H9 (cell line): ENCODE data around the gene LYZL4. TPM values are rescaled to one million over a fixed set of nuclear protein-coding genes. Genes with fewer than 3 reads are reported as not detected.

Experiments
- DNase-seq: peaks from one replicate; pipeline ENCODE4 v3.0.0-alpha.2; 2017
- H2AFZ ChIP-seq: one replicate; pipeline ENCODE4 v1.6.1; 2013; ENCODE audit warnings: mild to moderate bottlenecking, low read length, control low read depth, moderate library complexity
- H2AK5ac ChIP-seq: 2 replicates; pipeline ENCODE4 v1.6.1; 2013; ENCODE audit warnings: low read length, control low read depth, mixed read lengths; ENCODE audit not compliant: insufficient read length
- H2BK120ac ChIP-seq: one replicate; pipeline ENCODE4 v1.6.1; 2013; ENCODE audit warnings: low read depth, mild to moderate bottlenecking, low read length, control low read depth, inconsistent platforms; ENCODE audit not compliant: poor library complexity, severe bottlenecking
- H2BK12ac ChIP-seq: 2 replicates; pipeline ENCODE4 v1.6.1; 2013; ENCODE audit warnings: low read length, control low read depth, mixed read lengths, low read depth; ENCODE audit not compliant: insufficient read length
- H2BK15ac ChIP-seq: 2 replicates; pipeline ENCODE4 v1.6.1; 2013; ENCODE audit warnings: low read depth, low read length, control low read depth
- H2BK20ac ChIP-seq: one replicate; pipeline ENCODE4 v1.6.1; 2013; ENCODE audit warnings: low read depth, mild to moderate bottlenecking, low read length, control low read depth, inconsistent platforms; ENCODE audit not compliant: poor library complexity, severe bottlenecking
- H2BK5ac ChIP-seq: 2 replicates; pipeline ENCODE4 v1.6.1; 2013; ENCODE audit warnings: low read length, control low read depth, mixed read lengths; ENCODE audit not compliant: insufficient read length
- H3K14ac ChIP-seq: 2 replicates; pipeline ENCODE4 v1.6.1; 2013; ENCODE audit warnings: low read length, control low read depth; ENCODE audit not compliant: insufficient read depth
- H3K18ac ChIP-seq: 2 replicates; pipeline ENCODE4 v1.6.1; 2013; ENCODE audit warnings: low read depth, mild to moderate bottlenecking, mixed read lengths, low read length, control low read depth; ENCODE audit not compliant: insufficient read length
- H3K23ac ChIP-seq: 2 replicates; pipeline ENCODE4 v1.6.1; 2013; ENCODE audit warnings: low read length, control low read depth, mixed read lengths, low read depth; ENCODE audit not compliant: insufficient read length
- H3K23me2 ChIP-seq: 2 replicates; pipeline ENCODE4 v1.6.1; 2013; ENCODE audit warnings: low read depth, mild to moderate bottlenecking, mixed read lengths, low read length, control low read depth; ENCODE audit not compliant: insufficient read length, poor library complexity, severe bottlenecking
- H3K27ac ChIP-seq: 2 replicates; pipeline ENCODE4 v1.5.1; 2013; ENCODE audit warnings: low read length, control low read depth, mixed read lengths, low read depth; ENCODE audit not compliant: insufficient read length
- H3K27me3 ChIP-seq: 2 replicates; pipeline ENCODE4 v1.6.1; 2013; ENCODE audit warnings: low read length, control low read depth, inconsistent platforms; ENCODE audit not compliant: insufficient read depth
- H3K4ac ChIP-seq: 2 replicates; pipeline ENCODE4 v1.6.1; 2013; ENCODE audit warnings: low read depth, mild to moderate bottlenecking, control low read depth, inconsistent platforms, low read length, moderate library complexity
- H3K4me1 ChIP-seq: 2 replicates; pipeline ENCODE4 v1.6.1; 2013; ENCODE audit warnings: low read length, control low read depth, inconsistent platforms; ENCODE audit not compliant: insufficient read depth
- H3K4me2 ChIP-seq: 2 replicates; pipeline ENCODE4 v1.6.1; 2013; ENCODE audit warnings: low read length, control low read depth, mixed read lengths; ENCODE audit not compliant: insufficient read length, insufficient read depth
- H3K56ac ChIP-seq: 2 replicates; pipeline ENCODE4 v1.6.1; 2013; ENCODE audit warnings: low read depth, mild to moderate bottlenecking, mixed read lengths, low read length, control low read depth; ENCODE audit not compliant: insufficient read length
- H3K79me1 ChIP-seq: 2 replicates; pipeline ENCODE4 v1.6.1; 2013; ENCODE audit warnings: low read depth, mild to moderate bottlenecking, moderate library complexity, low read length, control low read depth, inconsistent platforms; ENCODE audit not compliant: insufficient read depth, poor library complexity, severe bottlenecking
- H3K79me2 ChIP-seq: 2 replicates; pipeline ENCODE4 v1.6.1; 2013; ENCODE audit warnings: low read length, control low read depth, inconsistent platforms; ENCODE audit not compliant: insufficient read depth
- H3K9ac ChIP-seq: 2 replicates; pipeline ENCODE4 v1.6.1; 2013; ENCODE audit warnings: low read length, control low read depth, mixed read lengths; ENCODE audit not compliant: insufficient read length; ENCODE audit errors: extremely low read depth
- H3K9me3 ChIP-seq: one replicate; pipeline ENCODE4 v1.6.1; 2013; ENCODE audit warnings: low read depth, low read length, inconsistent platforms; ENCODE audit not compliant: control insufficient read depth
- H3T11ph ChIP-seq: one replicate; pipeline ENCODE4 v1.6.1; 2013; ENCODE audit warnings: mild to moderate bottlenecking, low read length, control low read depth, inconsistent platforms
- H4K20me1 ChIP-seq: one replicate; pipeline ENCODE4 v1.6.1; 2013; ENCODE audit not compliant: control insufficient read depth, insufficient read length, insufficient read depth
- H4K5ac ChIP-seq: 2 replicates; pipeline ENCODE4 v1.6.1; 2013; ENCODE audit warnings: low read depth, mild to moderate bottlenecking, mixed read lengths, low read length, control low read depth; ENCODE audit not compliant: insufficient read length
- H4K8ac ChIP-seq: replicated peaks from 2 replicates; pipeline ENCODE4 v1.6.1; 2013; ENCODE audit warnings: low read length, control low read depth, mixed read lengths, low read depth; ENCODE audit not compliant: insufficient read length
- H4K91ac ChIP-seq: 2 replicates; pipeline ENCODE4 v1.6.1; 2013; ENCODE audit warnings: low read depth, mild to moderate bottlenecking, moderate library complexity, mixed read lengths, low read length, control low read depth; ENCODE audit not compliant: insufficient read length
- H3K27ac Mint-ChIP-seq, 3 experiments: 2 replicates in 2 of 3; 3 replicates in 1 of 3; pipeline ENCODE4 v1.8.0; 2020 to 2021; ENCODE audit warnings: mixed read lengths in 3 of 3, mild to moderate bottlenecking in 1 of 3, moderate library complexity in 1 of 3
- H3K27me3 Mint-ChIP-seq: 2 replicates; pipeline ENCODE4 v1.8.0; 2021; ENCODE audit warnings: low read depth, mild to moderate bottlenecking, moderate library complexity, mixed read lengths
- H3K36me3 Mint-ChIP-seq, 3 experiments: 2 replicates in 2 of 3; 3 replicates in 1 of 3; pipeline ENCODE4 v1.8.0; 2020 to 2021; ENCODE audit warnings: low read depth in 3 of 3, mixed read lengths in 3 of 3; ENCODE audit not compliant: insufficient read depth in 1 of 3
- H3K4me1 Mint-ChIP-seq, 2 experiments: 2 replicates each; pipeline ENCODE4 v1.8.0; 2020; ENCODE audit warnings: mixed read lengths in 2 of 2
- H3K4me3 Mint-ChIP-seq, 2 experiments: 2 replicates in 1 of 2; 3 replicates in 1 of 2; pipeline ENCODE4 v1.8.0; 2020 to 2021; ENCODE audit warnings: mild to moderate bottlenecking in 2 of 2, mixed read lengths in 2 of 2, moderate library complexity in 1 of 2
- H3K9me3 Mint-ChIP-seq, 2 experiments: 2 replicates in 1 of 2; 3 replicates in 1 of 2; pipeline ENCODE4 v1.8.0; 2020; ENCODE audit warnings: mild to moderate bottlenecking in 2 of 2, mixed read lengths in 2 of 2, moderate library complexity in 1 of 2
- CTCF ChIP-seq: fragments of 200-600 bp; sonication (generic); conservative IDR thresholded peaks from 3 replicates; pipeline ENCODE4 v1.8.0; 2021; ENCODE audit warnings: antibody characterized with exemption, mild to moderate bottlenecking
- WGBS: extraction: QIAGEN DNeasy Blood & Tissue Kit; methylation state at CpG from one replicate; pipeline ENCODE4 v1.1.7; 2013; ENCODE audit warnings: missing lambda C conversion rate, low lambda C conversion rate, mixed read lengths; ENCODE audit not compliant: insufficient read length; ENCODE audit errors: extremely low coverage; 5-methylcytosine and 5-hydroxymethylcytosine counted together
- total RNA-seq: library from RNA; stranded (reverse); gene quantifications from 2 replicates; pipeline ENCODE4 v1.2.1, GENCODE V29; 2021

The LYZL4 gene
- total RNA-seq, 1 experiment from 2014 or later, result not detected

- Histone ChIP-seq H3K9ac (no peak overlapping the region), H2BK12ac (no peak overlapping the region), H3K56ac (no peak overlapping the region), H3K4ac (no peak overlapping the region), H2AK5ac (no peak overlapping the region), H3K23me2 (no peaks in the 10 kb centered on the region), H2BK15ac (no peak overlapping the region), H2BK20ac (no peak overlapping the region), H2BK5ac (no peak overlapping the region), H3K14ac (no peak overlapping the region), H3K79me1 (no peaks in the 10 kb centered on the region), H4K91ac (no peak overlapping the region), H2AFZ (no peak overlapping the region), H3K27ac (no peak overlapping the region), H4K5ac (no peak overlapping the region), H3K9me3 (no peaks in the 10 kb centered on the region), H3K79me2 (no peaks in the 10 kb centered on the region), H2BK120ac (no peak overlapping the region), H3K23ac (no peak overlapping the region), H3K27me3 (no peaks in the 10 kb centered on the region; the same call in 1 of the 2 replicates), H3K4me2 (no peak overlapping the region), H3T11ph (no peak overlapping the region), H3K18ac (no peak overlapping the region), H3K4me1 (no peaks in the 10 kb centered on the region), H4K20me1 (no peaks in the 10 kb centered on the region), H4K8ac (no peak overlapping the region)
- H3K27ac Mint-ChIP-seq, result no peak overlapping the region
- no peak for TF ChIP-seq CTCF
- DNase-seq, result no peak
- H3K27me3 Mint-ChIP-seq, result peaks cover 18% of the 10 kb centered on the region
- H3K4me3 Mint-ChIP-seq, result no peak overlapping the region
- peaks cover 5 to 9% (median 9%) of the 10 kb centered on the region in 3 experiments; a peak in 6 of 7 replicates for H3K36me3 Mint-ChIP-seq
- peaks cover 3 to 5% of the 10 kb centered on the region in 2 experiments; a peak in 3 of 4 replicates for H3K4me1 Mint-ChIP-seq
- WGBS, result no CpG with 5 or more reads among the region's 2 CpGs
- peaks cover 10 to 13% of the 10 kb centered on the region in 2 experiments; a peak in 4 of 5 replicates for H3K9me3 Mint-ChIP-seq
Observed at GRCh38 chr3:42432485-42432884, 22.1 kb upstream of the LYZL4 start.
